Lower leg skin (tissue), 3 donors: ENCODE results near the gene C4BPB.

Experiments
- POLR2A ChIP-seq, 2 donors: fragments of 450-650 bp; IDR thresholded peaks; one replicate each; pipeline ENCODE4 v1.6.1; 2016 to 2017; ENCODE audit warnings: antibody characterized with exemption in 2 of 2, mild to moderate bottlenecking in 1 of 2, moderate library complexity in 1 of 2
- TF ChIP-seq, protein P1 (sequence below), 3 donors: fragments of 450-650 bp; IDR thresholded peaks; one replicate each; pipeline ENCODE4 v1.5.1; 2016; ENCODE audit warnings: antibody characterized with exemption in 3 of 3, mild to moderate bottlenecking in 3 of 3, moderate library complexity in 2 of 3

- TF ChIP-seq, protein P1, sequence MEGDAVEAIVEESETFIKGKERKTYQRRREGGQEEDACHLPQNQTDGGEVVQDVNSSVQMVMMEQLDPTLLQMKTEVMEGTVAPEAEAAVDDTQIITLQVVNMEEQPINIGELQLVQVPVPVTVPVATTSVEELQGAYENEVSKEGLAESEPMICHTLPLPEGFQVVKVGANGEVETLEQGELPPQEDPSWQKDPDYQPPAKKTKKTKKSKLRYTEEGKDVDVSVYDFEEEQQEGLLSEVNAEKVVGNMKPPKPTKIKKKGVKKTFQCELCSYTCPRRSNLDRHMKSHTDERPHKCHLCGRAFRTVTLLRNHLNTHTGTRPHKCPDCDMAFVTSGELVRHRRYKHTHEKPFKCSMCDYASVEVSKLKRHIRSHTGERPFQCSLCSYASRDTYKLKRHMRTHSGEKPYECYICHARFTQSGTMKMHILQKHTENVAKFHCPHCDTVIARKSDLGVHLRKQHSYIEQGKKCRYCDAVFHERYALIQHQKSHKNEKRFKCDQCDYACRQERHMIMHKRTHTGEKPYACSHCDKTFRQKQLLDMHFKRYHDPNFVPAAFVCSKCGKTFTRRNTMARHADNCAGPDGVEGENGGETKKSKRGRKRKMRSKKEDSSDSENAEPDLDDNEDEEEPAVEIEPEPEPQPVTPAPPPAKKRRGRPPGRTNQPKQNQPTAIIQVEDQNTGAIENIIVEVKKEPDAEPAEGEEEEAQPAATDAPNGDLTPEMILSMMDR (IDR thresholded peaks at IDR 0.05) = no peak
- no peak for TF ChIP-seq POLR2A (IDR thresholded peaks at IDR 0.05)
Measured at GRCh38 chr1:207091200-207091908, 2.7 kb downstream of the C4BPB start.
